Vagina (tissue), 2 donors: Measurements from ENCODE around the gene ID3.

Source experiments
- POLR2A ChIP-seq, 2 donors: fragments of 450-650 bp; IDR thresholded peaks; one replicate each; pipeline ENCODE4 v1.6.1; 2017; ENCODE audit warnings: antibody characterized with exemption in 2 of 2, mild to moderate bottlenecking in 2 of 2, moderate library complexity in 2 of 2
- POLR2AphosphoS5 ChIP-seq, 2 donors: sonication (generic); formaldehyde crosslinking; IDR thresholded peaks; one replicate each; pipeline ENCODE4 v1.9.0; 2017; ENCODE audit warnings: antibody characterized with exemption in 2 of 2, mild to moderate bottlenecking in 2 of 2, low read depth in 1 of 2; ENCODE audit not compliant: insufficient read depth in 1 of 2

- TF ChIP-seq POLR2AphosphoS5 (IDR thresholded peaks at IDR 0.05; ENCODE audit: insufficient read depth in 1 of 2, low read depth in 1 of 2) (no peak), POLR2A (IDR thresholded peaks at IDR 0.05) (no peak)
These were observed 10.8 kb upstream of the ID3 start for GRCh38 chr1:23570001-23570691.
